Mucosa of descending colon (tissue), 3 donors: ENCODE data around the gene ZZZ3. TPM values are rescaled to one million over a fixed set of nuclear protein-coding genes. Genes with fewer than 3 reads are reported as not detected.
"Not testable (repeated sequence)": the region's sequence is repeated elsewhere in the genome, so short reads cannot be mapped to it uniquely, and the experiment has no call there.

Source experiments
- ATAC-seq: fragments of 200-7000 bp; cut with Tn5 transposase; one replicate; pipeline ENCODE4 v1.9.1; 2020; ENCODE audit warnings: mild to moderate bottlenecking, moderate library complexity
- DNase-seq, 3 donors: peaks; one replicate each; pipeline ENCODE4 v3.0.0-alpha.2; 2020
- H3K36me3 ChIP-seq: fragments of 200-600 bp; one replicate; pipeline ENCODE4 v1.8.0; 2021; ENCODE audit warnings: low read depth, mild to moderate bottlenecking
- H3K4me1 ChIP-seq: fragments of 200-600 bp; one replicate; pipeline ENCODE4 v1.8.0; 2021; ENCODE audit warnings: low read depth, mild to moderate bottlenecking
- H3K4me3 ChIP-seq: fragments of 200-600 bp; one replicate; pipeline ENCODE4 v1.8.0; 2021; ENCODE audit warnings: mild to moderate bottlenecking
- H3K9me3 ChIP-seq: fragments of 200-600 bp; one replicate; pipeline ENCODE4 v1.8.0; 2021; ENCODE audit warnings: mild to moderate bottlenecking
- intact Hi-C, 2 donors: fragments of 100-400 bp; cut with DNase I in 1 of 2; cut with micrococcal nuclease in 1 of 2; formaldehyde crosslinking; loops; one replicate each; pipeline versions ENCODE4 v1.11.0 to v1.11.1; 2022; cut with DNase I, micrococcal nuclease
- total RNA-seq, 3 donors: library from RNA; stranded (reverse); fragmentation: NEBNext Ultra II Directional in 2 of 3; extraction: Animal tissue kit (Norgen Biotek cat#: 25700) in 2 of 3; gene quantifications; one replicate each; pipeline versions ENCODE4 v1.2.1 to v1.2.4, GENCODE V29; 2021 to 2023
- TF ChIP-seq, protein P1 (sequence below): fragments of 200-600 bp; IDR thresholded peaks from one replicate; pipeline ENCODE4 v1.8.0; 2022; ENCODE audit warnings: antibody characterized with exemption, mild to moderate bottlenecking
- donor health status: DM: no; HTN: no; CAD: no; lungs with moderate emphysema.
- donor health status: DM: no; HTN: no; CAD: no.
- donor health status: DM: no; HTN: yes; CAD: no.

The ZZZ3 gene
- total RNA-seq, 3 donors from 2014 or later = 29.8 to 58.2 (median 37.0) TPM

DNA sequence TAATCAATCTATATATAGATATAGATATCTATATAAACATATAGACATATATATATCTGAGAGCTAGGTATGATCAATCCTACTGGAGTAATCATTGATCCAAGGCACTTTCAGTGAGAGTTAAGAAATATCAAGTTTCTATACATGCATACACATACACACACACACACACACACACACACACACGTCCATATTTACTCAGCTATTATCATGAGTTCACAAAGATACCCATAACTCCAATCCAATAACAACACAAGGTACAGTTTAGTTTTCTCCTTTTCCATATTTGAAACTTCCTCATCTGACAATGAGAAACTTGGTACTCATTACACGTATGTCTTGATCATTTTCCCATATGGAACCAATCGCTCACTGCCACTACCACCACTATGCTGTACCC is 27.3 kb upstream of the ZZZ3 start:
- intact Hi-C loops = no loop called here
- Histone ChIP-seq H3K9me3 (no peaks in the 10 kb centered on the region), H3K4me3 (no peak overlapping the region), H3K4me1 (no peaks in the 10 kb centered on the region), H3K36me3 (no peaks in the 10 kb centered on the region)
- TF ChIP-seq, protein P1, sequence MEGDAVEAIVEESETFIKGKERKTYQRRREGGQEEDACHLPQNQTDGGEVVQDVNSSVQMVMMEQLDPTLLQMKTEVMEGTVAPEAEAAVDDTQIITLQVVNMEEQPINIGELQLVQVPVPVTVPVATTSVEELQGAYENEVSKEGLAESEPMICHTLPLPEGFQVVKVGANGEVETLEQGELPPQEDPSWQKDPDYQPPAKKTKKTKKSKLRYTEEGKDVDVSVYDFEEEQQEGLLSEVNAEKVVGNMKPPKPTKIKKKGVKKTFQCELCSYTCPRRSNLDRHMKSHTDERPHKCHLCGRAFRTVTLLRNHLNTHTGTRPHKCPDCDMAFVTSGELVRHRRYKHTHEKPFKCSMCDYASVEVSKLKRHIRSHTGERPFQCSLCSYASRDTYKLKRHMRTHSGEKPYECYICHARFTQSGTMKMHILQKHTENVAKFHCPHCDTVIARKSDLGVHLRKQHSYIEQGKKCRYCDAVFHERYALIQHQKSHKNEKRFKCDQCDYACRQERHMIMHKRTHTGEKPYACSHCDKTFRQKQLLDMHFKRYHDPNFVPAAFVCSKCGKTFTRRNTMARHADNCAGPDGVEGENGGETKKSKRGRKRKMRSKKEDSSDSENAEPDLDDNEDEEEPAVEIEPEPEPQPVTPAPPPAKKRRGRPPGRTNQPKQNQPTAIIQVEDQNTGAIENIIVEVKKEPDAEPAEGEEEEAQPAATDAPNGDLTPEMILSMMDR = no peak
- DNase-seq (no peak), ATAC-seq (no peak)

DNA sequence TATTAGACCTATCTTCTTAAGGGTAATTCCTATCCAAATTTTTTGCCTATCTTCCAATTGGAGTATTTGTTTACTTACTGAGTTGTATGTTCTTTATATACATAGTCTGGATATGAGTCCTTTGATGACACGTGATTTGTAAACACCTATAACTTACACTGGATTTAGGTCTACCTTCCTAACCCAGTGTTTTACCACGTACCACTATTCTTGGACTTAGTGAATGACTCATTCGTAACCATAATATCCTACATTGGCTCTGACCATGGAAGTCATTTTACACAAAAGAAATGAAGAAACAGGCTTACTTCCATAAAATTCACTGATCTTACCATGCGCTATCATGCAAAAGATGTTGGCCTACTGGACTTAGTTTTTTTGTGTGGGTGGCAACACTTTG is 23.9 kb upstream of the ZZZ3 start:
- TF ChIP-seq, protein P1 = no peak
- ATAC-seq (no peak), DNase-seq (no peak)
- H3K4me1 ChIP-seq = no peaks in the 10 kb centered on the region
- intact Hi-C loops = no loop called here
- no peak overlapping the region for H3K4me3 ChIP-seq
- no peaks in the 10 kb centered on the region for H3K36me3 ChIP-seq
- H3K9me3 ChIP-seq = no peaks in the 10 kb centered on the region

DNA sequence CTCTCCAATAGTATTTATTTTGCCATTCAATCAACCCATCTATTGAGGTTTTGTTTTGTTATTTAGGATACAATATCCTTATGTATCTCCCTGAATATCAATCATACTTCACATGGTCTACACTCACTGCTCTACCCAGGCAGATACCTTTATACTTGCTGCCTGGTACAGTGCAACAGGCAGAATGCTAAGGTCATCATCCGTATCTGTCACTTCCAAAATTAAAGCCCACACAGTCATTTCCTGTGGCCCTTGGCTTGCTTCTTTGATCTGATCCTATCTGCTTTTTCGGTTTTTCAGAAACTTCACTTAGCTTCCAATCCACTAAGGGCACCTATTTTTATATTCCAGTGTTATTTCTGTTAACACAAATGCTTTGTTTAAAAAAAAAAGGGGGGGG is 22.3 kb upstream of the ZZZ3 start:
- Histone ChIP-seq H3K4me1 (no peaks in the 10 kb centered on the region), H3K4me3 (no peak overlapping the region), H3K36me3 (no peaks in the 10 kb centered on the region), H3K9me3 (no peaks in the 10 kb centered on the region)
- ATAC-seq (no peak), DNase-seq (no peak)
- intact Hi-C loops = no loop called here
- TF ChIP-seq, protein P1 = no peak

DNA sequence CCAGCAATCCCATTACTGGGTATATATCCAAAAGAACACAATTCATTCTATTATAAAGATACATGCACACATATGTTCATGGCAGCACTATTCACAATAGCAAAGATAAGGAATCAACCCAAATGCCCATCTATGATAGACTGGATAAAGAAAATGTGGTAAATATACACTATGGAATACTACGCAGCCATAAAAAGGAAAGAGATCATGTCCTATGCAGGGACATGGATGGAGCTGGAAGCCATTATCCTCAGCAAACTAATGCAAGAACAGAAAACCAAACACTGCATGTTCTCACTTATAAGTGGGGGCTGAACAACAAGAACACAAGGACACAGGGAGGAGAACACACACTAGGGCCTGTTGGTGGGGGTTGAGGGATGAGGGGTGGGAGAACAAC is 17.2 kb upstream of the ZZZ3 start:
- intact Hi-C loops = not testable (repeated sequence)

DNA sequence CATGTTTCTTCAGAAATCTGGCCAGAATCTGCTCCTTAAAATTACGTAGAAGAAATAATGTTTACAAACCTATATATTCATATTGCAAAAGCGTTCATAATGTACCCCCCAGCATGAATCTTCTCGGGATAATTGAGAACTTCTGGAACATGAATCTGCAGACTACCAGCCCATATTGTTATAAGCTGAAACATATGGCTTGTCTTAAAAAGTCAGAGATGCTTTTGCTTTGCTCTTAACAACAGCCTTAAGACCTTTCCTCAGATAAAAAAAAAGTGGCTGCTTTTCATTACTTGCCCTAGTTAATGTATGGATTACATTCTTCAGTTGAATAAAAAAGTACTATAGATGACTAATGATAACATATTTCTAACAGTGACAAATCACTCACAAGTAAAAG is 15.0 kb upstream of the ZZZ3 start:
- intact Hi-C loops = no loop called here
- no peaks in the 10 kb centered on the region for H3K9me3 ChIP-seq
- H3K36me3 ChIP-seq = peaks cover 7% of the 10 kb centered on the region

More for the DNA sequence above, 17.2 kb upstream of the ZZZ3 start:
- H3K4me1 ChIP-seq, ATAC-seq, H3K9me3 ChIP-seq, DNase-seq, H3K36me3 ChIP-seq, H3K4me3 ChIP-seq: not testable (repeated sequence)

DNA sequence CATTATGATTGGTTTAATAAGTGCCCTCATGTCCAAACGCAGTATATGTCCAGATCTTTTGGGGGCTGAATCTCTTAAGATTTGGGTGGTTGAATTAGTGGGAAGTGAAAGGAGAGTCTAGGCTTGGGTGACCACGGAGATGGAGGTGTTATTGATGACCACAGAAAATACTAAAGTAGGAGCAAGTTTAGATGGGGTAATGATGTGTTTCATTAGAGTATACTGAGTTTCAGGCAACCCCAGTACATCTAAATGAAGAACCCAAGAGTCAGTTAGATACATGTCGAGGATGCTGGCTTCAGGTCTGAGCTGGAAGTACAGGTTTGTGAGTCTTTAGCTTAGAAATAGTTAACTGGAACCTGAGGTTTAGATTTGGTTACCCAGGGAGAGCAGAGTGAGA is 6.5 kb upstream of the ZZZ3 start:
- no peak for ATAC-seq
- intact Hi-C loops = no loop called here
- TF ChIP-seq, protein P1 = no peak

More for the DNA sequence above, 15.0 kb upstream of the ZZZ3 start:
- Histone ChIP-seq H3K4me1 (no peaks in the 10 kb centered on the region), H3K4me3 (no peak overlapping the region)
- no peak for ATAC-seq
- TF ChIP-seq, protein P1 = no peak
- DNase-seq = no peak

More for the DNA sequence above, 6.5 kb upstream of the ZZZ3 start:
- Histone ChIP-seq H3K36me3 (no peaks in the 10 kb centered on the region), H3K4me1 (peaks cover 3% of the 10 kb centered on the region), H3K9me3 (no peaks in the 10 kb centered on the region), H3K4me3 (no peak overlapping the region)
- no peak for DNase-seq
